ENCODE measurements around the gene TMEM63A.

The TMEM63A gene

GRCh38 chr1:225868631-225869330 is 13.4 kb downstream of the TMEM63A start:
- no peak for DNase-seq (ENCODE audit: low read depth in 4 of 4, low spot score in 1 of 4)

DNA sequence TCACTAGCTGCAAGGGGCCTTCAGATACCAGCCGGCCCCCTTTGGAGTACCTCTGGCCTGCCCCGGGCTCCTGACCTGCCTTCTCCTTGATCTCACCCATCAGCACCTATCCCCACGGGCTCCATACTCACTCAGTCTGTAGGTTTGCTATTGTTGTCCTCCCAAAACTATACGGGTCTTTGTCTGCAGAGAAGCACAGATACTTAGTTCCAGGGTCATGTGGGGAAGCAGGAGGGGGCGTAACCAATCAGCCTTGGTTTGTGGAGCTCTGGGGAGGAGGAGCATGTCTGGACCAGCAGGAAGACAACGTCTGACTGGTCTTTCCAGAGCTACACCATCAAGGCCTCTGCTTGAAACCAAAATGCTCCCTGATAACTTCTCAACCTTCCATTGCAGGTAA is 15.2 kb downstream of the TMEM63A start:
- no peak for DNase-seq (ENCODE audit: low read depth in 4 of 4, low spot score in 1 of 4)

DNA sequence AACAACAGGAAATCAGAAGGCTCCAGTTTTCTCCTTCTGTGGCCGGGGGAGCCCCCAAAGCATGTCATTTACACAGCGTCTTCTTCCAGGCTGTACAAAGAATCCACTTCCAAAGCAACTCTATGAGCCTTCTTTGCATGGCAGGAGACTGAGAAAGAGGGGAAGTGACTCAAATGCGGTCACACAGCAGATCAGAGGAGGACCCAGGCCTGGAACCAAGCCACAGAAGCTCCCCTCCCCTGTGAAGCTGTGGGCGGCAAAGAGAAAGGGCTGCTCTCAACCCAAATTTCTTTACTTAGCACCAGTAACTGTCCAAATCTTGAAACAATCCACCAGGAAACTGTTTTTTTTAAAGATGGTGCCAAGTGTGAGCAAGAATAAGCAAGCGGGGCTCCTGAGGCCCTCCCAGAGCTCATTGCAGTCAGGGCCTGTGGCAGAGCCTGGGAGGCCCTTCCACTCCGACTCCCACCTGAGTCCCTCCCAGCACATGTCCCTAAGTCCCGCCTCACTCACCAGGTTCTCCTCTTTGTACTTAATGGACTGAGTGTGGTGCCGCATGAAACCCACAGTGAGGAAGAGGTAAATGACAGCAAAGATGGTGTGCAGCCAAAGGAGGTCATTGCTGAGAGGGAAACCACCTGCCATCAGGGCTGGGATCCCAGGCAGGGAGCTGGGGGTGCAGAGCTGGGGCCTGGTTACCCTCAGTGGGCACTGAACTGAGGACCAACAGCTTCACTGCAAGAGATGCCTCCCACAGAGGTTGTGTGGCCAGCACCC is 15.9 kb downstream of the TMEM63A start:
- peak in 3 of 4 experiments; percentile 37 to 71 (median 55) for DNase-seq (ENCODE audit: low read depth in 4 of 4, low spot score in 1 of 4)

- no peak for DNase-seq (ENCODE audit: low read depth in 4 of 4, low spot score in 1 of 4)
Measured at GRCh38 chr1:225865514-225865913, 16.7 kb downstream of the TMEM63A start.

DNA sequence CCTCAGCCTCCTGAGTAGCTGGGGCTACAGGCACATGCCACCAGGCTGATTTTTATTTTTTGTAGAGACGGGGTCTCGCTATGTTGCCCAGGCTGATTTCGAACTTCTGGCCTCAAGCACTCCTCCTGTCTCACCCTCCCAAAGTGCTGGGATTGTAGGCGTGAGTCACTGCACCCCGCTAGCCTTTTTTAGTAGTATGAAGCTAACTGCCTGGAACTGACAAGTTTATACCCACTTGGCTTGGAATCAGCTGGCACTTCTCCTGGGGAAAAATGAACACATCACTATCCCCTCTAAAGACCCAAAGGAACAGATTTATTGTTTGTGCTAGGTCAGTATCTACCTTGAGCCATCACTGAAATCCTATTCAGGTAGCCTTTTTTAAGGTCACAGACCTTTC is 19.0 kb downstream of the TMEM63A start:
- no peak for DNase-seq (ENCODE audit: low read depth in 4 of 4, low spot score in 1 of 4)

DNA sequence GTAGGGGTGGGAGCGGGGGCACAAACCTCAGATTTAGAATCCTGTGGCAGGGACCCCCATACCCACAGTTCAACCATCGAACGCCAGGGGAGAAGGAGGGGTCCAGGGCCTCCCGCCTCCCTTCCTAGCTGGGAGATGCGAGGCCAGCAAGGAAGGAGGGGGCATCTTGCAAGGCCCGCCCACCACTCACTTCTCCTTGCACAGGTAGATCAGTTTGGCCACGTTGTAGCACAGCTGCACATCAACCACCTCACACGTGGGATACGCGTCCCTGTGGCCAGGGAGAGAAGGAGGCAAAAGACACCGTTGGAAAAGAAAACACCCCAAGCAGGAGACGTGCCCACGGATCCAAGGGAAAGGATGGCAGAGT is 19.6 kb downstream of the TMEM63A start:
- no peak for DNase-seq (ENCODE audit: low read depth in 4 of 4, low spot score in 1 of 4)

- DNase-seq (ENCODE audit: low read depth in 4 of 4, low spot score in 1 of 4): no peak
Measured at GRCh38 chr1:225861834-225862580, 20.2 kb downstream of the TMEM63A start.

- no peak for DNase-seq (ENCODE audit: low read depth in 4 of 4, low spot score in 1 of 4)
Measured at GRCh38 chr1:225860876-225861441, 21.2 kb downstream of the TMEM63A start.

DNA sequence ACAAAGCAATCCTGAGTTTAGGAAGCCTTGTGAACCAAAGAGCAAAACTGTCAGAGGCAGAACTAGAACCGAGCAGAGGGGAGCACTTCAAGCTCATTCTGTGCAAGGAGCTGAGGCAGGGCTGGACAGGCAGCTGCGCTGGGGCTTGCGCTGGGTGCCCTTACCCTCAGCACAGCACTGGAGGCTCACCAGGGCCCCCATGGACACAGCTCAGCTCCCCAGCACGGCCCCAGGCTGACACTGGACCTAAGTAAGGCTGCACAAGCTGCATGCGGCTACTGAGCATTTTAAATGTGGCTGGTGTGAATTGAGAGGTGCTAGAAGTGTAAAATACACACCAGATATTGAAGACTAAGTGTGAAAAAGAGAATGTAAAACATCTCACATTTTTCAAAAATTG is 22.1 kb downstream of the TMEM63A start:
- DNase-seq (ENCODE audit: low read depth in 4 of 4, low spot score in 1 of 4): no peak

- DNase-seq (ENCODE audit: low read depth in 4 of 4, low spot score in 1 of 4): no peak
Measured at GRCh38 chr1:225859151-225859550, 23.0 kb downstream of the TMEM63A start.

DNA sequence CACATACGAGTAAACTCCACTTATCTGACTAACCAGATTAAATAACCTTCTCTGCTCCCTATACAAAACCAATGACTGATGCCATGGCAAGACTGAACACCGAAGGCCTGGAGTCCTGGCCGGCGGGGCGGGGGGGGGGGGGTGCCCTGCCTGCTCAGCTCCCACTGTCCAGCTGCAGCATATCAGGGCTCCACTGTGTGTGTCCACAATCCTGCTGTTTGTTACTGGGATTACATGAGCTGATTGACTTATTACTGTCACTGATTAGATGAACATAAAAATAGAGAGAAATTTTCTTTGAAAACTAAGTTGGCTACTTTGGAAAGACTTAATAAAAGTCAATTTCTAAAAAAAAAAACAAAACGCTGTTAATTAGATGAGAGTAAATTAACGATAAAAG is 24.9 kb downstream of the TMEM63A start:
- DNase-seq (ENCODE audit: low read depth in 4 of 4, low spot score in 1 of 4): no peak

DNA sequence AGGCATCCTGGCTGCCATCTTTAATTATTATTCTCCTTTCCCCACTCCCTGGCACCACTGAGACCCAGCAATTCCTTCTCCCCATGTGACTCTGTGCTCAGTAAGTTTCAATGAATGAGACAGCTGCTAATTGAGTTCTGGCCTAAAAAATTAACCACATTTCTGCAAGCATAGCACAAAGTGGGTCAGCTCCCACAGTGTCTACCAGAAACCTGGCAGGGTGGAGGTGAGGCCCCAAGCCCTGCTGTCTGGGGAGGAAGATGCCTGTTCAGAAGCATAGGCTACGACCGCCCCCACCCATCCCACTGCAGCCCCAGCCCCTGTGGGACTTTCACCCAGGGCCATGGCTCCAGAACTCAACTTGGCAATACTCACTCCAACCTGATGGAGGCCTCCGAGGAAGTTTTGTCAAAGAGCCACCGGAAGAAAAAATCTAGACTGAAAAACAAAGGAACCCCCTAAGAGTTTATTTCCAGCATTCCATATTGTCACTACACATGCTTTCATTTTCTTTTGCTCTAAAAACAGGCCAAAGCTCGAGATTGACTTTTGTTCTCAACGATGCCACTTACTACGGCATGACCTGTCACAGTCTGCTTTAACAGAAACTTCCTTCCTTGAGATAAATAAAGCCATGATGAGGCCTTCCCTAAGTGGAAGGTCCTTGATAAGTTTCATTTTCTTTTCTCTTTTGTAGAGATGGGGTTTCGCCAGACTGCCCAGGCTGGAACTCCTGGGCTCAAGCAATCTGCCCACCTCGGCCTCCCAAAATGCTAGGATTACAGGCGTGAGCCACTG is 26.5 kb downstream of the TMEM63A start:
- DNase-seq (ENCODE audit: low read depth in 4 of 4, low spot score in 1 of 4): no peak

DNA sequence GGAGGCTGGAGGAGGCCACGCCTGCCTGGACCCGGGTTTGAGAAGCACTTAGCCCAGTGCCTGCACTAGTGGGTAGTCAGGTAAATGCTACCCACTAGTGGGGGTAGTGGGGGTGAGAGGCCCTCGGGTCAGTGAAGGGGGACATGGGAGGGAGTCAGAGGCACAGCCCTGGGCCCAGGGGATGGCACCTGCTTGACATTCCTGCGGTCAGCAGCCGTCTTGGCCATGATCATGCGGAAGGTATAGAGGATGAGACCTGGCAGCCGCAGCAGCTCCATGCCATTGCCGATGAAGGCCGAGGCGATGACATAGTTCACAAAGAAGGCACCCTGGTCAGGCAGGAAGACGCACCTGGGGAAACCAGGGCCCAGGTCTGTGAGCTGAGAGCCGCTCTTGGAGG is 28.7 kb downstream of the TMEM63A start:
- DNase-seq (ENCODE audit: low read depth in 4 of 4, low spot score in 1 of 4): no peak

DNA sequence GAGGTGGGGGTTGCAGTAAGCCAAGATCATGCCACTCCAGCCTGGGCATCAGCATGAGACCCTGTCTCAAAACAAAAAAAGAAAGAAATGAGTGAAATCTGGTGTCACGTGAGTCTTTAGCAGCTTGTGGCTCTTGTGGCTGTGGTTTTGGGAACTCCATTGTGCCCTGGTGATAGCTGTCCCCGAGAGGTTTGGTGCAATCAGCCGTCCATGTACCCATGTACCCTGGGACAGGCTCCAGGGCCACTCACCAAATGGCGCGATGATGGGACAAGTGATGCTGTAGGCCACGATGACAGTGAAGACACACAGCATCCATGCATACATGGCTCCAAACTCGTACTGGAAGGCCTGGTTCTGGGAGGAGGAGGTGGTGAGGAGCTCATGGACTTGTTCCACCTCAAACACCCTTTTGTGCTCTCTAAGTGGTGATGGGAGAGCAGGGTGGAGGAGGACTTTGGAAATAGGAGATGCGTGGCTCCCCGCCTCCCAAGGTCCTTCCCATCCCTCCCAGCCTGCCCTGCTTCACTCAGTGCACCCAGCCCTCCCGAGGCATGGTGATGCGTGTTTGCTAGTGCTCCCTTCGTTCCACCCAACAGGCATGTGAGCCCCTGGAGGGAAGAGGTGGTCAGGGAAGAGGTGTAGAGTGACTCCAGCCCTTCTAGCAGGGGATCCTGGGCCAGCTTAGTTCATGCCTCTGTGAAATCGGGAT is 29.6 kb downstream of the TMEM63A start:
- DNase-seq (ENCODE audit: low read depth in 4 of 4, low spot score in 1 of 4): no peak

DNA sequence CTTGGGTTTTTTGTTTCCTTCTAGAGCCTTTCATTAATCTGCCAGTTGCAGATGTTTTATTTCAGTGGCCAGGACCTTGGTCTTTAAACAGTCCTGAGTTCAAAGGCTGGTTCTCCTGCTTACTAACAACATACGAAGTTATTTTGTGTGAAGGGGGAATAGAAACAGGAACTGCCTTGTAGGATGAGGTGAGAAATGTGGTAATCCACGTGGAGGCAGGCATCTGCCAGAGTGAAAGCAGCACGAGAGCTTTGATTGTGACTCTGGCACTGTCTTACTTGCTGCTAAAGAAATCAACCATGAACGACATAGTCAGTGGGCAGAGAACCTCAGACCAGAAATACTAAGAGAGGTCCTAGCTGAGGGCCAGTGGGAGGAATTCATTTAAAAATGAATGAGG is 30.4 kb downstream of the TMEM63A start:
- DNase-seq (ENCODE audit: low read depth in 4 of 4, low spot score in 1 of 4): no peak

- DNase-seq (ENCODE audit: low read depth in 4 of 4, low spot score in 1 of 4): no peak
Measured at GRCh38 chr1:225850370-225850769, 31.8 kb downstream of the TMEM63A start.

DNA sequence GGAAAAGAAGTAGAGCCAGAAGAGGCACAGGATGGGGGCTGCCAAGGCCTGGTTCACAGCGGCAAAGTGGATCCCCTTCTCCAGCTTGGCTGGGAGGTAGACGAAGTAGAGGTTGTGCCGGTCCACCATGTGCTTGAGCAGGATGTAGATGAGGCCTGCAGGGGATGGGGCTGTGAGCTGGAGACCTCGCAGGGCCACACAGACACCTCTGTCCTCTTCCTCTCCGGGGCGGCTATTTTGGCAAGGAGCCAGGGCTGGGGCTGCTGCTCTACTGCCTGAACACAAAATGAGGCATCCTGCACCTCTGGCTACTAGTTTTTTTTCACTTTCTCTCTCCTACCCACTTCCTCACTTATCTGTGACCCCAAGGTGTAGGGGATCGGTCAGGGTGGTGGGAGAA is 32.3 kb downstream of the TMEM63A start:
- DNase-seq (ENCODE audit: low read depth in 4 of 4, low spot score in 1 of 4): no peak

DNA sequence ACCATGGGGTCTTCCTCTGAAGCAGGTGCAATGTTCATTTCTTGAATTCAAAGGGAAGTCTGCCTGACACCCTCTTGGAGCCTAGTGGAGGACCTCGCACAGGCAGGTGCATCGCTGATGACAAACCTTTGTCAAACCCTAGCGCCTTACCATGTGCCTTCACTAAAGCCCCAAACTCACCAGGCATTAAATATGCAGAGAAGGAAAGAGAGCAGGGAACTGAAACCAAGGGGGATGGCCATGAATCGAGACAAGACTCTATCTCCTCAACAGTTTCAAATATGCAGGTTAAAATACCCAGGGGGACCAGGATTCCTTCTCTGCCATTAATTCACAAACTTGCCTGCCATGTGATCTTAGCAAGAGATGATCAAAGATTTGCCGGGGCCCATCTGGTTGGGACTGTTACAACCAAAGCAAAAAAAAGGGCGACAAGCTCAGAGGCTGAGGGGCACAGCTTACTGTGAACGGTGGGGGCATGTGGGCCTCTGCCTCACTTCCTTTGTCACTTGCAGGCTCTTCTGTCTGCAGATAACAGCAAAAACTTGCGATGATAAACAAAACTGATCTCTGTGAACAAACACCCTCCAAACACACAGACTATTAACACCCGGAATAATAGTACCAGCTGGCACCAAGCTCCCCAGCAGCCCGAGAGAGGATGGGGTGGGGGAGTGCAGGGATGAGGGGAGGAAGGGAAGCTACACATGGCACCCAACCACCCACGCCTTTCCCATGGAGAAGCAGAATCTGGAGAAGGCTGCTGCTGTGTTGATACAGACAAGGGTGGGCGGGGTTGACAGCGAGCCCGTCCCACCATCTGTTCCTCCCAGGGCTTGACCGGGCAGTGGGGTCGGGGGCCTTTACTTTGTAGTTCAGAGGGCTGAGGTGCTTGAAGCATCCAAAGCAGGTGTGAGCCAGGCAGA is 33.9 kb downstream of the TMEM63A start:
- no peak for DNase-seq (ENCODE audit: low read depth in 4 of 4, low spot score in 1 of 4)

- no peak for DNase-seq (ENCODE audit: low read depth in 4 of 4, low spot score in 1 of 4)
Measured at GRCh38 chr1:225847610-225848009, 34.6 kb downstream of the TMEM63A start.
